Peyer's patch (tissue), 4 donors: Measurements from ENCODE around the gene TMEM87A.

Experiments
- POLR2A ChIP-seq, 2 donors: fragments of 450-650 bp; IDR thresholded peaks; one replicate each; pipeline ENCODE4 v1.5.1; 2017; ENCODE audit warnings: antibody characterized with exemption in 2 of 2, mild to moderate bottlenecking in 2 of 2, moderate library complexity in 2 of 2
- TF ChIP-seq, protein P1 (sequence below), 6 experiments: fragments of 450-650 bp in 4 of 6; fragments of 200-600 bp in 2 of 6; sonication (generic) in 1 of 6; IDR thresholded peaks; one replicate each; pipeline ENCODE4 v1.5.1; 2017 to 2019; ENCODE audit warnings: antibody characterized with exemption in 6 of 6, mild to moderate bottlenecking in 3 of 6, moderate library complexity in 1 of 6

DNA sequence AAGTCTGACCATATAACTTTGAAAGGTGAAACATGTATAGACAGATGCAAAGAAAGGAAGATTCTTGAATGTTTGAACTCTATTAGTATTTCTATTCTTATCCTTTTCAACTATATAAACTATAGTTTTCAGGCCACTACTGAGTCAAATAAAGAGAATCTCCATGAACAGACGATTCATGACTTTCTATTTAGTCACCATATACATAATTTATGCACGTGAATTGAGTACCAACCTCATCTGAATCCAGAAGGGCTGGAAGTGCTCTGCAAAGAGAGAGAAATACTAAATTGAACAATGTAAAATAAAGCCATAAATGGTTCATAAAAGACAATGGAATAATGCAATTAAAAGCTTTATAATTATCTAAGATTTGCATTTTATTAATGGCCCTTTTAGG lies 55.7 kb downstream of the TMEM87A start:
- TF ChIP-seq, protein P1, sequence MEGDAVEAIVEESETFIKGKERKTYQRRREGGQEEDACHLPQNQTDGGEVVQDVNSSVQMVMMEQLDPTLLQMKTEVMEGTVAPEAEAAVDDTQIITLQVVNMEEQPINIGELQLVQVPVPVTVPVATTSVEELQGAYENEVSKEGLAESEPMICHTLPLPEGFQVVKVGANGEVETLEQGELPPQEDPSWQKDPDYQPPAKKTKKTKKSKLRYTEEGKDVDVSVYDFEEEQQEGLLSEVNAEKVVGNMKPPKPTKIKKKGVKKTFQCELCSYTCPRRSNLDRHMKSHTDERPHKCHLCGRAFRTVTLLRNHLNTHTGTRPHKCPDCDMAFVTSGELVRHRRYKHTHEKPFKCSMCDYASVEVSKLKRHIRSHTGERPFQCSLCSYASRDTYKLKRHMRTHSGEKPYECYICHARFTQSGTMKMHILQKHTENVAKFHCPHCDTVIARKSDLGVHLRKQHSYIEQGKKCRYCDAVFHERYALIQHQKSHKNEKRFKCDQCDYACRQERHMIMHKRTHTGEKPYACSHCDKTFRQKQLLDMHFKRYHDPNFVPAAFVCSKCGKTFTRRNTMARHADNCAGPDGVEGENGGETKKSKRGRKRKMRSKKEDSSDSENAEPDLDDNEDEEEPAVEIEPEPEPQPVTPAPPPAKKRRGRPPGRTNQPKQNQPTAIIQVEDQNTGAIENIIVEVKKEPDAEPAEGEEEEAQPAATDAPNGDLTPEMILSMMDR (IDR thresholded peaks at IDR 0.05), result no peak
- no peak for TF ChIP-seq POLR2A (IDR thresholded peaks at IDR 0.05)
